Measurements from ENCODE around the gene ABCA2. TPM values are rescaled to one million over a fixed set of nuclear protein-coding genes. Genes with fewer than 3 reads are reported as not detected.

The ABCA2 gene
- total RNA-seq, 2 donors from 2014 or later, result 28.7 to 29.6 TPM

DNA sequence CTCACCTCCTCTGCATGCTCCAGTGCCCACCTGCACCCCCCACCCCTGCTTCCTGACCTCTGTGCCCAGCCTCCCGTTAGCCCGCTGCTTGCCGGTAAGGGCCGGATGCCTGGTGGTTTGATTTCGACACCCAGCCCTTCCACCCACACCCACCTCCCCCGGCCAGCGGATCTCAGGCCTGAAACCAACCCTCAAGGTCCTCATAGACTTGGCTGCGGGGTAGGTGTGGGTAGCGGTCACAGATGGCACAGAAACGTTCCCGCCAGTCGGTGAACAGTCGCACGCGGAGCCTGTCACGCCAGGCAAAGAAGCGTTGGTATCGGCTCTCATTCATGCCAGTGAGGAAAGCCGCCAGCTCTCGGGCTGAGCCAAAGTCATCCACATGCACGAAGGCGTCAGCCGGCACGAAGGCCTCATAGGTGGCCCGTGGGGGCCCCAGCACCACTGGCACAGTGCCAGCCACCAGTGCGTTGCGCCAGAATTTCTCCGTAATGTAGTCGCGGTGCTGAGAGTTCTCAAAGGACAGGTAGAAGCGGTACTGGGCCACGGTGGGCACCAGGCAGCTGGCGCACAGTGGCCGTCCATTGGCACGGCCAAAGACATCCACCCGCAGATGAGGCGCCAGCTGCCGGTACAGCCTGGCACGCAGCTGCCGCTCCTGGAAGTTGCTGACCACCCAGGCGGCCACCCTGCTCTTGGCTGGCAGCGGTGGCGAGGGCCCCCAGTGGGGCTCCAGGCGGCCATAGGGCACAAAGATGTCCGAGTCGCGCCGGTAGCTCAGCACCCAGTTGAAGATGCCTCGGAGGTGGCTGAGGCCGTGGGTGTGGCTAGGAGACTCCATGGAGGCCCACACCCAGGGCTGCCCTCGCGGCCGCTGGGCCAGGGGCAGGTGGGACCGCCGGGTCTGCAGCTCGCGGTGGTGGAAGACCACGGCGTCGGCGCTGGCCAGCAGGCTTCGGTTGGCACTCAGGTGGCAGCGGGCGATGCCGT, 2.8 kb upstream of the ABCA2 start:
- WGBS, 2 donors, result 84 to 88% methylated on average over 23 to 63 of the region's 65 CpGs
- ATAC-seq, result no peak
- Histone ChIP-seq H3K27ac (no peak overlapping the region), H3K4me3 (no peak overlapping the region), H3K4me1 (peaks cover 45% of the 10 kb centered on the region), H3K27me3 (no peaks in the 10 kb centered on the region), H3K36me3 (replicated peaks in 1 of 2; ENCODE audit: insufficient read depth in 1 of 2, low read depth in 2 of 2) (no peaks in the 10 kb centered on the region), H3K9me3 (no peaks in the 10 kb centered on the region)
- intact Hi-C loops (cut with DNase I), result no loop called here
- TF ChIP-seq, protein P1, sequence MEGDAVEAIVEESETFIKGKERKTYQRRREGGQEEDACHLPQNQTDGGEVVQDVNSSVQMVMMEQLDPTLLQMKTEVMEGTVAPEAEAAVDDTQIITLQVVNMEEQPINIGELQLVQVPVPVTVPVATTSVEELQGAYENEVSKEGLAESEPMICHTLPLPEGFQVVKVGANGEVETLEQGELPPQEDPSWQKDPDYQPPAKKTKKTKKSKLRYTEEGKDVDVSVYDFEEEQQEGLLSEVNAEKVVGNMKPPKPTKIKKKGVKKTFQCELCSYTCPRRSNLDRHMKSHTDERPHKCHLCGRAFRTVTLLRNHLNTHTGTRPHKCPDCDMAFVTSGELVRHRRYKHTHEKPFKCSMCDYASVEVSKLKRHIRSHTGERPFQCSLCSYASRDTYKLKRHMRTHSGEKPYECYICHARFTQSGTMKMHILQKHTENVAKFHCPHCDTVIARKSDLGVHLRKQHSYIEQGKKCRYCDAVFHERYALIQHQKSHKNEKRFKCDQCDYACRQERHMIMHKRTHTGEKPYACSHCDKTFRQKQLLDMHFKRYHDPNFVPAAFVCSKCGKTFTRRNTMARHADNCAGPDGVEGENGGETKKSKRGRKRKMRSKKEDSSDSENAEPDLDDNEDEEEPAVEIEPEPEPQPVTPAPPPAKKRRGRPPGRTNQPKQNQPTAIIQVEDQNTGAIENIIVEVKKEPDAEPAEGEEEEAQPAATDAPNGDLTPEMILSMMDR (IDR thresholded peaks at IDR 0.05), result no peak
- no peak for TF ChIP-seq POLR2A (IDR thresholded peaks at IDR 0.05)
- DNase-seq, result no peak

DNA sequence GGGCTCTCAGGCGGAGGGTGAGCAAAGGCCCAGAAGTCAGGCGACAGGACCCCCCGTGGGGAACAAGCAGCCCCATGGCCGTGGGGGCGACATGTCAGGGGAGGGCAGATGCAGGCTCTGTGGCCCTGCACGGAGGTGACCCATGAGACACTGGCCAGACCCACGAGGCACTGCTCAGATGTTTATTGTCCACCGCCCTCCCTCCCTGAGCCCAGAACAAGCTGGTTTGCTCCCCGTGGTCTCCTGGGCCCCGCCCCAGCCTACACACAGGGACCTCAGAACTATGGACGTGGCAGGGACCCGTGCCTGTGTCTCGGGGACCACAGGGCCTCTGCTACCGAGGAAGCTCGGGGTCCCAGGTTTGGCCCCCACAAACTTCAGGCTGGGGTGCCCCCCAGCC, 2.0 kb upstream of the ABCA2 start:
- H3K4me3 ChIP-seq, result no peak overlapping the region
- no peak for DNase-seq
- 36 to 74% methylated on average over 3 to 14 of the region's 15 CpGs for WGBS, 2 donors
- no peak overlapping the region for H3K27ac ChIP-seq
- H3K9me3 ChIP-seq, result no peaks in the 10 kb centered on the region
- H3K27me3 ChIP-seq, result no peaks in the 10 kb centered on the region
- intact Hi-C loops (cut with DNase I), result no loop called here
- H3K36me3 ChIP-seq (replicated peaks in 1 of 2; ENCODE audit: insufficient read depth in 1 of 2, low read depth in 2 of 2), result no peaks in the 10 kb centered on the region
- peaks cover 47% of the 10 kb centered on the region for H3K4me1 ChIP-seq
- TF ChIP-seq, protein P1 (IDR thresholded peaks at IDR 0.05), result no peak
- TF ChIP-seq POLR2A (IDR thresholded peaks at IDR 0.05), result no peak
- no peak for ATAC-seq

DNA sequence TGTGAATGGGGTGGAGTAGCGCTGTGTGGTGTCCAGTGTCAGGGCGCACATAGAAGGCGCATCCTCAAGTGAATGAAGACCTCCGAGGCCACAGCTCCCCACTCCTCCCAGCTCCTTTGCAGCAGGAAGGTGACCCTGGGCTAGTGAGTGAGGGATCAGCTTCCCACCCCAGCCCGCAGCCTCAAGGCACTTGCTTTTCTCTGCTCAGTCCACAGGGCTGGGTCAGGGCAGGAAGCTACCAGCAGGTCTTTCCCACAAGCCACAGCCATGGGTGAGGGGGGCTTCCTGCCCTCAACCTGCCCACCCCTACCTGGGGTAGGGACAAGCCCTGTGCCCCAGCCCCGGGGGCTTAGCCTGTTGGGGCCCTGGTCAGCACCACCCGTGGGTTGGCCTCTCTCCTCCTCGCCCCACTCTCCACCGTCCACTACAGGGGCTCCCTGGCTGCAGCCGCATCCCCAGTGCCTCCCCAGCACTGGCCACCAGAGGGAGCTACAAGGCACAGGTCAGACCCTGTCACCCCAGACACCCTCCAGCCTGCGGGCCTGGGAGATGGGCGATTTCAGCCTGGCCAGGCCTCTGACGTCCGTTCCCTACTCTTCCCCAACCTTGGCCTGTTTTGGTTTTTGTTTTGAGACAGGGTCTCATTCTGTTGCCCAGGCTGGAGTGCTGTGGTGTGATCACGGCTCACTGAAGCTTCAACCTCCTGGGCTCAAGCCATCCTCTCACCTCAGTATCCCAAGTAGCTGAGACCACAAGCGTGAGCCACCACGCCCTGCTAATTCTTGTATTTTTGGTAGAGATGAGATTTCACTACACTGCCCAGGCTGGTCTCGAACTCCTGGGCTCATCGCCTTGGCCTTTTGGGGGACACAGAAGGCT, 1.3 kb upstream of the ABCA2 start:
- intact Hi-C loops (cut with DNase I), result no loop called here
- H3K4me3 ChIP-seq, result no peak overlapping the region
- no peaks in the 10 kb centered on the region for H3K9me3 ChIP-seq
- ATAC-seq, result peak; percentile 57
- peak; percentile 76 to 82 (median 78) for DNase-seq
- no peaks in the 10 kb centered on the region for H3K27me3 ChIP-seq
- peaks cover 41% of the 10 kb centered on the region for H3K4me1 ChIP-seq
- 20 to 25% methylated on average over 15 to 17 of the region's 19 CpGs for WGBS, 2 donors
- no peaks in the 10 kb centered on the region for H3K36me3 ChIP-seq (replicated peaks in 1 of 2; ENCODE audit: insufficient read depth in 1 of 2, low read depth in 2 of 2)
- peak overlapping the region in 3 of 4 donors; percentile 51 to 70 (median 59) for H3K27ac ChIP-seq
- TF ChIP-seq POLR2A (IDR thresholded peaks at IDR 0.05), result no peak
- TF ChIP-seq, protein P1 (IDR thresholded peaks at IDR 0.05), result peak; percentile 71 to 93 (median 84)

DNA sequence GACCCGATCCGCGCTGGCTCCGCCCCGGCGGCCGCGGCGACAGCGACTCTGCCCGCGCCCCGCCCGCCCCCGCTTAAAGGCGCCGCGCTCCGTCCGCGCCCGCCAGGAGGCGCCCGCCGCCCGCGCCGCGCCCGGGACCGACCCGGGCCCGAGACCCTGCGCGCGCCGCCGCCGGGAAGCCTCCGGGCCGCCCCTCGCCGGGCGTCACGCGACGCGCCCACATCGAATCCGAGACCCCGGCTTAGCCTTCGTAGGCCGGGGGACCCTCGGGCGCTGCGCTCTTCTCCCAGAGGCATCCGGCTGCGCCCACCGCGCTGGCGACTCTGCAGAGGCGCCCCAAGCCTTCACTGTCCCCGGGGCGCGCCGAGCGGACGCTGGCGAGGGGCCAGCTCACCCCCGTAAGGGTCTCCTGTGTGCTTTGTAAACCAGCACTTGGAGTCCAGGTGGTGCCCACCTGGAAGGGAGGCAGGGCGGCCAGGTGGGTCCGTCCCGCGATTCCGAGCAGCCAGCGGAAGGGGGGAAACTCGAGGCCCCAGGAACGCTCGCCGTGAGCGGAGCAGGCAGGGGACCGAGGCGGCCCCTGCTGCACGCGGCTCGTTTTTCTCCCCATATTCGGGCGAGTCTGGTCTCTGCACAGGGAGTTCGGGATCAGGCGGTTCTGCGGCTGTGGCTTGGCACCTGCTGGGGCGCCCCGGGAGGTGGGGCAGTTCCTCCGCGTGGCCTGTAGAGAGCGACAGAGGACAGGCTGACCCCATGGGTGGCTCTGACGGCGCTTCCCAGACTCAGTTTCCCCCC, 423 bp upstream of the ABCA2 start:
- DNase-seq (peak; percentile 72 to 83 (median 76)), ATAC-seq (peak; percentile 77)
- TF ChIP-seq, protein P1 (IDR thresholded peaks at IDR 0.05), result peak in 5 of 7 experiments; percentile 9 to 87 (median 34)
- no peak for TF ChIP-seq POLR2A (IDR thresholded peaks at IDR 0.05)

More for the DNA sequence above, 423 bp upstream of the ABCA2 start:
- Histone ChIP-seq H3K36me3 (replicated peaks in 1 of 2; ENCODE audit: insufficient read depth in 1 of 2, low read depth in 2 of 2) (no peaks in the 10 kb centered on the region), H3K27me3 (no peaks in the 10 kb centered on the region), H3K4me1 (peaks cover 41% of the 10 kb centered on the region), H3K27ac (peak overlapping the region in 3 of 4 donors; percentile 51 to 70 (median 59)), H3K4me3 (peak overlapping the region; percentile 51 to 62), H3K9me3 (no peaks in the 10 kb centered on the region)
- intact Hi-C loops (cut with DNase I), result no loop called here
- WGBS, 2 donors, result 0 to 1% methylated on average over 4 to 61 of the region's 98 CpGs
